ENCODE data around the gene CAPN15. TPM values are rescaled to one million over a fixed set of nuclear protein-coding genes. Genes with fewer than 3 reads are reported as not detected.

Gene CAPN15
- total RNA-seq, 6 experiments from 2014 or later, result 35.3 to 41.4 (median 40.2) TPM

DNA sequence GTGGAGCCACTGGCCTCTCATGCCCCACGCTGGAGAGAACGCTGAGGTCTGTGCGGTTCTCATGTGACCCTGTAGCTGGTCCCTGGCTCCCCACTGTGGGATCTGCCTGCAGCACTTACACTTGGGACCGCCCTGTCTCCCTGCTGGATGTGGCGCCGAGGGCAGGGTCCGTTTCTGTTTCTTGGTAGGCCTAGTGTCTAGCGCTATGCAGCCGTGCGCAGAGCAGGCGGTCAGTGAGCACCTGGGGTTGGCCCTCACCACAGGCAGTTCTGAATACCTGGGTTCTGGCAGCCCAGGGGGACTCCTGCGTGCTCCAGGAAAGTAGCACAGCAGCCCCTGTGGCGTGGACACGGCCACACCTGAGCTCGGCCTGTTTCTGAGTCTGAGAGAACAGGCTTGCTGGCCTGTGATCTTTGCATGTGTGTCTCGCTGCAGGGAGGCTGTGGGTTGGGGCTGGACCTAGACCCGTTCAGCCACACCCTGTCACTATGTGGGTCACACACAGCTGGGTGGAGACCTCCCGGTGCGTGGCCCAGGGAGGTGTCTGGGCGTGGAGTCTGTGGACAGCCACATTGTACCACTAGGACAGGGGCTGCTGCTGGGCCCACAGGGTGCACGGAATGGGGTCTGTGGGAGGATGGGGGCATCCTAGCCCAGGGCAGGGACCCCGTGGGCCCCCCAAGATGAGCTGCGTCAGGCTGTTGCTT is 2.8 kb downstream of the CAPN15 start:
- Mint-ChIP-seq H3K9me3 (no peaks in the 10 kb centered on the region), H3K27me3 (ENCODE audit: insufficient read depth) (peaks cover 13% of the 10 kb centered on the region), H3K4me3 (peak overlapping the region; percentile 96; the same call in 1 of the 2 replicates), H3K4me1 (ENCODE audit: low read depth) (peaks cover 39% of the 10 kb centered on the region), H3K27ac (peak overlapping the region; percentile 98), H3K36me3 (ENCODE audit: low read depth) (peaks cover 7% of the 10 kb centered on the region)
- DNase-seq, result no peak
- TF ChIP-seq, protein P1, sequence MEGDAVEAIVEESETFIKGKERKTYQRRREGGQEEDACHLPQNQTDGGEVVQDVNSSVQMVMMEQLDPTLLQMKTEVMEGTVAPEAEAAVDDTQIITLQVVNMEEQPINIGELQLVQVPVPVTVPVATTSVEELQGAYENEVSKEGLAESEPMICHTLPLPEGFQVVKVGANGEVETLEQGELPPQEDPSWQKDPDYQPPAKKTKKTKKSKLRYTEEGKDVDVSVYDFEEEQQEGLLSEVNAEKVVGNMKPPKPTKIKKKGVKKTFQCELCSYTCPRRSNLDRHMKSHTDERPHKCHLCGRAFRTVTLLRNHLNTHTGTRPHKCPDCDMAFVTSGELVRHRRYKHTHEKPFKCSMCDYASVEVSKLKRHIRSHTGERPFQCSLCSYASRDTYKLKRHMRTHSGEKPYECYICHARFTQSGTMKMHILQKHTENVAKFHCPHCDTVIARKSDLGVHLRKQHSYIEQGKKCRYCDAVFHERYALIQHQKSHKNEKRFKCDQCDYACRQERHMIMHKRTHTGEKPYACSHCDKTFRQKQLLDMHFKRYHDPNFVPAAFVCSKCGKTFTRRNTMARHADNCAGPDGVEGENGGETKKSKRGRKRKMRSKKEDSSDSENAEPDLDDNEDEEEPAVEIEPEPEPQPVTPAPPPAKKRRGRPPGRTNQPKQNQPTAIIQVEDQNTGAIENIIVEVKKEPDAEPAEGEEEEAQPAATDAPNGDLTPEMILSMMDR (IDR thresholded peaks at IDR 0.05), result no peak

DNA sequence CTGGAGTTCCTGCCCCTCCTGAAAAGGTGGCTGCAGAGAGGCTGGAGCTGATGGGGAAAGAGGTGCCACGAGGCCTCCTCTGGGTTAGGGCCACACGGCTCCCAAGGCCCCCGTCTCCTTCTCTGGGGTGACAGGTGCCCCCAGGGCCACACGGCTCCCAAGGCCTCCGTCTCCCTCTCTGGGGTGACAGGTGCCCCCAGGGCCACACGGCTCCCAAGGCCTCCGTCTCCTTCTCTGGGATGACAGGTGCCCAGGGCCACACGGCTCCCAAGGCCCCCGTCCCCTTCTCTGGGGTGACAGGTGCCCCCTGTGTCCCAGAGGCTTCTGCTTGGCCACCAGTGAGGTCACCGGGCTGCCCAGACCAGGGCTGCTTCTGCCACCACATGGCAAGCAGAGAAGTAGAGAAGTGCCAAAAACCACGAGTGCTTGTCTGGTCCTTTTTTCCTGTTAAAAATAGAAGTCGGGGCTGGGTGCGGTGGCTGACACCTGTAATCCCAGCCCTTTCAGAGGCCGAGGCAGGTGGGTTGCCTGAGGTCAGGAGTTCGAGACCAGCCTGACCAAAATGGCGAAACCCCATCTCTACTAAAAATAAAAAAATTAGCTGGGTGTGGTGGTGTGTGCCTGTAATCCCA is 4.1 kb downstream of the CAPN15 start:
- H3K27me3 Mint-ChIP-seq (ENCODE audit: insufficient read depth), result peaks cover 7% of the 10 kb centered on the region
- H3K9me3 Mint-ChIP-seq, result no peaks in the 10 kb centered on the region
- TF ChIP-seq, protein P1 (IDR thresholded peaks at IDR 0.05), result no peak
- H3K4me1 Mint-ChIP-seq (ENCODE audit: low read depth), result peaks cover 33% of the 10 kb centered on the region
- H3K4me3 Mint-ChIP-seq, result no peak overlapping the region
- DNase-seq, result no peak
- H3K36me3 Mint-ChIP-seq (ENCODE audit: low read depth), result peaks cover 3% of the 10 kb centered on the region; the same call in 1 of the 2 replicates
- H3K27ac Mint-ChIP-seq, result no peak overlapping the region

DNA sequence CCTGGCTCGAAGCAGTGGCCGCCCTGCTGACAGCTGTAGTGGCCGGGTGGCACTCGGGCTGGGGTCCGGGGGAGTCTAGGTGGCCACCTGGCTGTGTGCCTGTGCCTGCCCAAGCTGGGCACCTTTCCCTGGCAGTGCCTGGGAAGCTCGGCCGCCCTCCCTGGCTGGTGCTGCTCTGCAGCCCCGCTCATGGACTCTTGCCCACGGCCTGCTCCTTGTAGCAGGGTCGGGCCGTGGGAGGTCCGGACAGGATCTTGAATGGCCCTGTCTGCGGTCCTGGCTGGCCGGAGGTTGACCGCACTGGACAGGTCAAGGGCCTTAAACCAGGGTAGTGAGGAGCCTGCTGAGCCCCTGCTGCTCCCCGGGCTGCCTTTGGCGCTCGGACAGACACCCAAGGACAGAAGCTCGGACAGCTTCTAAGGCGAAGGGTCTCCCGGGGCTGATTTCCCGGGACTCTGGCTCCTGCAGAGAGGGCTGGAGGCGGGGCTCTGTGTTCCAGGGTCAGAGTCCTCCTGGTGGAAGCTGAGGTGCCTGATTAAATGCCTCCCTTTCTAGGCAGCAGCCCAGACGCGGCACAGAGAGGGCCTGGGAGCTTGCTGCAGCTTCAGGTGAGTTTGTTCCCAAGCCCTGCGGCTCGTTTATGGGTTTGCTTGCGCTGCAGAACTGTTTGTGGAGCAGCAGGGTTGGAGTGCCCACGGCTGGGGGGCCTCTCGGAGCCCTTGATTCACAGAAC is 6.0 kb downstream of the CAPN15 start:
- Mint-ChIP-seq H3K4me3 (no peak overlapping the region), H3K36me3 (ENCODE audit: low read depth) (peaks cover 1% of the 10 kb centered on the region; the same call in 1 of the 2 replicates), H3K9me3 (no peaks in the 10 kb centered on the region), H3K27ac (no peak overlapping the region), H3K27me3 (ENCODE audit: insufficient read depth) (peaks cover 3% of the 10 kb centered on the region), H3K4me1 (ENCODE audit: low read depth) (peaks cover 28% of the 10 kb centered on the region)
- TF ChIP-seq, protein P1 (IDR thresholded peaks at IDR 0.05), result no peak
- no peak for DNase-seq

DNA sequence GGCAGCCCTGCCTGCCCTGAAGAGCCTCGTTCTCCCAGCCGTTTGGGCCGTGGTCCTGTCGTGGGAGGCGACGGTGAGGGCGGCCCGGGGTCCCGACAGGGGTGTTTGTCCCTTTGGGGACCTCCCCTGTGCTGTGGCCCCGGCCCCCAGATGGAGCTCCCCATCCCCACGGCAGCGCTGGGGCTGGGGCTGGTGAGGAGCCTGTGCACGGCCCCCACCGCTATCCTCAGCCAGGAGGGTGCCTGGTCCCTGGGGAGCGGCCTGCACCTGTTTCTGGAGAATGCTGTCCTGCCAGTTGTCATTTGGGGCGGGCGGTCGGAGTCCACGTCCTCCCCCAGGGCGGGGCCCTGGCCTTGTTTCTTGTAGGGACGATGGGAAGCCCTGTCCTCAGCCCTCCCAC is 6.6 kb downstream of the CAPN15 start:
- no peak overlapping the region for H3K27ac Mint-ChIP-seq
- no peaks in the 10 kb centered on the region for H3K9me3 Mint-ChIP-seq
- DNase-seq, result no peak
- no peaks in the 10 kb centered on the region for H3K36me3 Mint-ChIP-seq (ENCODE audit: low read depth)
- no peaks in the 10 kb centered on the region for H3K27me3 Mint-ChIP-seq (ENCODE audit: insufficient read depth)
- H3K4me3 Mint-ChIP-seq, result no peak overlapping the region
- peaks cover 23% of the 10 kb centered on the region for H3K4me1 Mint-ChIP-seq (ENCODE audit: low read depth)
- TF ChIP-seq, protein P1 (IDR thresholded peaks at IDR 0.05), result no peak

DNA sequence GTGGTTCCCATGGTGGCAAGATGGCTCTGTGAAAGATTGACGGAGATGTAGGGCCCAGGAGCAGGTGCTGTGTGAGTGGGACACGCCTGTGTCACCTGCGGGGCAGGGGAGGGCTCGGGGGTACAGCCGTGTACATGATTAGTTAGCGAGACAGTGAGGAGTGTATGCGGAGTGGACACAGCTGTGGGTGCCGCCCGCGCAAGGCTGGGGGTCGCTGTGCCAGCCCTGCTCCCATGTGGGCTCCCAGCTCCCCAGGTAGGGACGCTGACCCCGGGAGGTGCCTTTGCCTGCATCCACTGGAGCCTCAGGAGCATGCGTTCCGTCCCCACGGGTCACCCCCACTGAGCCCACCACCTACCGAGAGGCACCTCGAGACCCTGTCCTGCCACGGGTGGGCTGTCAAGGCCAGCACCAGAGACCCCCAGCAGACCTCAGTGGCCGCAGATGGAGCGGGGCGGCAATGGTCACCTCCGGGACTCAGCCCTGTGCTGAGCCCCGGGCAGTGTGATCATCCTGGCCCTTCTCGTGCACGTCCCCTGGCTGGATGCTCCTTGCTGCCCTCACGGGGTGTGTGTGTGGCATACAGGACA is 7.4 kb downstream of the CAPN15 start:
- H3K4me1 Mint-ChIP-seq (ENCODE audit: low read depth), result peaks cover 20% of the 10 kb centered on the region
- DNase-seq, result no peak
- no peak overlapping the region for H3K4me3 Mint-ChIP-seq
- no peaks in the 10 kb centered on the region for H3K27me3 Mint-ChIP-seq (ENCODE audit: insufficient read depth)
- 0 out of 2 replicates have a peak overlapping the region, but pooled peaks have one; percentile 16 for H3K27ac Mint-ChIP-seq
- no peaks in the 10 kb centered on the region for H3K9me3 Mint-ChIP-seq
- TF ChIP-seq, protein P1 (IDR thresholded peaks at IDR 0.05), result no peak
- H3K36me3 Mint-ChIP-seq (ENCODE audit: low read depth), result no peaks in the 10 kb centered on the region
